ENCODE data around the gene CHST6.

Gene CHST6

GRCh38 chr16:75482434-75483205 lies 12.6 kb downstream of the CHST6 start:
- H3K36me3 ChIP-seq (ENCODE audit: insufficient read depth, low read depth, low read length) = peaks cover 31% of the 10 kb centered on the region; the same call in 1 of the 2 replicates
- H3K27me3 ChIP-seq (ENCODE audit: insufficient read depth, low read length) = no peaks in the 10 kb centered on the region
- no peak overlapping the region for H3K4me3 ChIP-seq (ENCODE audit: low read length)
- H3K9me3 ChIP-seq (ENCODE audit: insufficient read depth, low read depth, low read length) = no peaks in the 10 kb centered on the region
- no peak overlapping the region for H3K27ac ChIP-seq (ENCODE audit: low read length)
- H3K4me1 ChIP-seq (ENCODE audit: insufficient read depth, low read length) = no peaks in the 10 kb centered on the region
- H3K9ac ChIP-seq (ENCODE audit: low read depth, low read length) = no peak overlapping the region

- Histone ChIP-seq H3K9ac (ENCODE audit: low read depth, low read length) (no peak overlapping the region), H3K36me3 (ENCODE audit: insufficient read depth, low read depth, low read length) (peaks cover 31% of the 10 kb centered on the region), H3K27me3 (ENCODE audit: insufficient read depth, low read length) (no peaks in the 10 kb centered on the region), H3K4me3 (ENCODE audit: low read length) (no peak overlapping the region), H3K27ac (ENCODE audit: low read length) (no peak overlapping the region), H3K9me3 (ENCODE audit: insufficient read depth, low read depth, low read length) (no peaks in the 10 kb centered on the region), H3K4me1 (ENCODE audit: insufficient read depth, low read length) (no peaks in the 10 kb centered on the region)
Measured at GRCh38 chr16:75481475-75481874, 13.8 kb downstream of the CHST6 start.

DNA sequence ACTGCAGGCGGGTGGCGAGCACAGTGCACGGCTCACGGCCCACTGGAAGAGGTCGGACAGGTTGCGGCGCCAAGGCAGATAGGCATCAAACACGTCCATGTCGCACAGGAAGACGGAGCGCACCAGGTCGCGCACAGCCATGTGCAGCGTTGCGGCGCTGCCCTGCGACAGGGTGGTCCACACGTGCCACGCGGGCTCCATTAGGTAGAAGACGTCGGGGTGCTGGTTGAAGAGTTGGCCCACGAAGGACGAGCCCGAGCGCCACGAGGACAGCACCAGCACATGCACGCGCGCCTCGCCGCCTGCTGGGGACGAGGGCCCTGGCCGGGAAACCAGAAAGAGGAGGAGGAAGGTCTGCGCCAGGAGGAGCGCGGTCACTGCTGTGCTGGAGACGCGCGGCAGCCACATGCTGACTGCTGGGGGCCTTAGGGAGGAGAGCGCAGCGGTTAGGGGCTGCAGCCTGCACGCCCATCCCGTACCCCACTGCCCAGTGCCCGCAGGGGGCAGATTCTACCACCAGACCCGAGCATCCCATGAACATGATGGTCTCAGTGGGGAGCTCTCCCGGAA lies 15.7 kb downstream of the CHST6 start:
- Histone ChIP-seq H3K9ac (ENCODE audit: low read depth, low read length) (no peak overlapping the region), H3K4me1 (ENCODE audit: insufficient read depth, low read length) (no peaks in the 10 kb centered on the region), H3K36me3 (ENCODE audit: insufficient read depth, low read depth, low read length) (peaks cover 30% of the 10 kb centered on the region), H3K27me3 (ENCODE audit: insufficient read depth, low read length) (no peaks in the 10 kb centered on the region), H3K9me3 (ENCODE audit: insufficient read depth, low read depth, low read length) (no peaks in the 10 kb centered on the region), H3K27ac (ENCODE audit: low read length) (no peak overlapping the region), H3K4me3 (ENCODE audit: low read length) (no peak overlapping the region)

- Histone ChIP-seq H3K9ac (ENCODE audit: low read depth, low read length) (no peak overlapping the region), H3K27ac (ENCODE audit: low read length) (no peak overlapping the region), H3K4me3 (ENCODE audit: low read length) (no peak overlapping the region), H3K4me1 (ENCODE audit: insufficient read depth, low read length) (no peaks in the 10 kb centered on the region), H3K9me3 (ENCODE audit: insufficient read depth, low read depth, low read length) (no peaks in the 10 kb centered on the region), H3K27me3 (ENCODE audit: insufficient read depth, low read length) (no peaks in the 10 kb centered on the region), H3K36me3 (ENCODE audit: insufficient read depth, low read depth, low read length) (peaks cover 30% of the 10 kb centered on the region)
Measured at GRCh38 chr16:75478480-75479345, 16.5 kb downstream of the CHST6 start.

DNA sequence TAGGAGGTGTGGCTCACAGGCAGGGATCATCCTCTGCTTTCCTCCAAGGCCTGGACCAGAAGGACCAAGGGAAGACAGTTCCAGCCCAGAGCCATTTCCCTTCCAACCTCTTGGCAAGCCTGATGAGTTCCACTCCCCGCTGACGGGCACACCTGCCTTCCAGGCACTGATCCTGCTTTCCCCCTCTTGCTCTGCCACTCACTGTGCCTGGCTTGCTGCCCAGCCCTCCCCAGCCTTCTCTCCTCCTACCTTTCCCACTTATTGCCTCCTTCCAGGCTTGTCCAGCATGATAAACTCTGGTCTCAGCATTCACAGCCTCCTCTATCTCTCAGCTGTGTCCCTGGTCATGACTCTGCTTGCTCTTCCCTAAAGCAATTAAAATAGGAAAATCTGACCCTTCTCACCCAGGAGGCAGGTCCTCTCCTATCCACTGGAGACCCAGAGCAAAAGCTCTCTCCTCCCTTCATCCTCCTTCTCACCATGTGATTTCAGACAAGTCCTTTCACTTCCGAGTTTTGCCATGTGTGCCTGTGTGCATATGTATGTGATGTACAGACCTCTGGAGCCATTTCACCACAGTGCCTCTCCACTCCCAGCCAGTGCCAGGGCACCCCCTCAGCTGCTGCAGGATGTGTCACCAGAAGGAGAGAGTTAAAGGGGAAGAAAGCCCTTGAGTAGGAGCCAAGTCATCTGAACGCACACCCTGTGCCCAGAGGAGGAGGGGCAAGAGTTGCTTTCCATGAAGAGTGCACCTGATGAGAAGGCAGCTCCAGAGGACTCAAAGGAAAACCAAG lies 17.4 kb downstream of the CHST6 start:
- Histone ChIP-seq H3K4me1 (ENCODE audit: insufficient read depth, low read length) (no peaks in the 10 kb centered on the region), H3K9ac (ENCODE audit: low read depth, low read length) (no peak overlapping the region), H3K36me3 (ENCODE audit: insufficient read depth, low read depth, low read length) (peaks cover 30% of the 10 kb centered on the region), H3K27me3 (ENCODE audit: insufficient read depth, low read length) (no peaks in the 10 kb centered on the region), H3K9me3 (ENCODE audit: insufficient read depth, low read depth, low read length) (no peaks in the 10 kb centered on the region), H3K4me3 (ENCODE audit: low read length) (no peak overlapping the region), H3K27ac (ENCODE audit: low read length) (no peak overlapping the region)

GRCh38 chr16:75476817-75477216 lies 18.4 kb downstream of the CHST6 start:
- Histone ChIP-seq H3K27ac (ENCODE audit: low read length) (no peak overlapping the region), H3K4me1 (ENCODE audit: insufficient read depth, low read length) (peaks cover 10% of the 10 kb centered on the region; the same call in 1 of the 2 replicates), H3K9ac (ENCODE audit: low read depth, low read length) (no peak overlapping the region)

GRCh38 chr16:75475420-75475847 lies 19.8 kb downstream of the CHST6 start:
- Histone ChIP-seq H3K9ac (ENCODE audit: low read depth, low read length) (no peak overlapping the region), H3K36me3 (ENCODE audit: insufficient read depth, low read depth, low read length) (peaks cover 22% of the 10 kb centered on the region), H3K27me3 (ENCODE audit: insufficient read depth, low read length) (no peaks in the 10 kb centered on the region), H3K4me1 (ENCODE audit: insufficient read depth, low read length) (peaks cover 15% of the 10 kb centered on the region; the same call in 1 of the 2 replicates), H3K27ac (ENCODE audit: low read length) (no peak overlapping the region), H3K9me3 (ENCODE audit: insufficient read depth, low read depth, low read length) (no peaks in the 10 kb centered on the region), H3K4me3 (ENCODE audit: low read length) (no peak overlapping the region)

More at GRCh38 chr16:75476817-75477216, 18.4 kb downstream of the CHST6 start:
- peaks cover 30% of the 10 kb centered on the region for H3K36me3 ChIP-seq (ENCODE audit: insufficient read depth, low read depth, low read length)
- H3K4me3 ChIP-seq (ENCODE audit: low read length) = no peak overlapping the region
- H3K9me3 ChIP-seq (ENCODE audit: insufficient read depth, low read depth, low read length) = no peaks in the 10 kb centered on the region
- H3K27me3 ChIP-seq (ENCODE audit: insufficient read depth, low read length) = no peaks in the 10 kb centered on the region

- Histone ChIP-seq H3K4me1 (ENCODE audit: insufficient read depth, low read length) (peaks cover 15% of the 10 kb centered on the region; the same call in 1 of the 2 replicates), H3K9ac (ENCODE audit: low read depth, low read length) (peak overlapping the region; percentile 32; the same call in 1 of the 2 replicates), H3K4me3 (ENCODE audit: low read length) (no peak overlapping the region), H3K36me3 (ENCODE audit: insufficient read depth, low read depth, low read length) (peaks cover 14% of the 10 kb centered on the region), H3K27ac (ENCODE audit: low read length) (peak overlapping the region; percentile 48), H3K27me3 (ENCODE audit: insufficient read depth, low read length) (no peaks in the 10 kb centered on the region), H3K9me3 (ENCODE audit: insufficient read depth, low read depth, low read length) (no peaks in the 10 kb centered on the region)
Measured at GRCh38 chr16:75472908-75473877, 22.0 kb downstream of the CHST6 start.

GRCh38 chr16:75471723-75472633 lies 23.3 kb downstream of the CHST6 start:
- H3K27me3 ChIP-seq (ENCODE audit: insufficient read depth, low read length) = no peaks in the 10 kb centered on the region
- peak overlapping the region; percentile 61; the same call in 1 of the 2 replicates for H3K9ac ChIP-seq (ENCODE audit: low read depth, low read length)
- H3K4me3 ChIP-seq (ENCODE audit: low read length) = peak overlapping the region; percentile 49
- H3K4me1 ChIP-seq (ENCODE audit: insufficient read depth, low read length) = peaks cover 15% of the 10 kb centered on the region; the same call in 1 of the 2 replicates
- peak overlapping the region; percentile 48 for H3K27ac ChIP-seq (ENCODE audit: low read length)
- peaks cover 2% of the 10 kb centered on the region for H3K36me3 ChIP-seq (ENCODE audit: insufficient read depth, low read depth, low read length)
- no peaks in the 10 kb centered on the region for H3K9me3 ChIP-seq (ENCODE audit: insufficient read depth, low read depth, low read length)

All from iPS-20b (cell line).